K562 (cell line): Measurements from ENCODE around the gene ATP2A2. TPM values are rescaled to one million over a fixed set of nuclear protein-coding genes. Genes with fewer than 3 reads are reported as not detected.

ENCODE experiments used
- POLR2G ChIP-seq: fragments of 200-400 bp; formaldehyde crosslinking; IDR thresholded peaks from 2 replicates; pipeline ENCODE4 v1.6.1; 2017; ENCODE audit warnings: low read depth, mild to moderate bottlenecking, antibody characterized with exemption, low read length, moderate library complexity
- XRCC5 ChIP-seq: fragments of 200-400 bp; formaldehyde crosslinking; IDR thresholded peaks from 2 replicates; pipeline ENCODE4 v1.6.1; 2017; ENCODE audit warnings: low read depth, mild to moderate bottlenecking, low read length
- ZNF407 ChIP-seq: fragments of 450-650 bp; IDR thresholded peaks from 2 replicates; pipeline ENCODE4 v1.6.1; 2016; ENCODE audit warnings: low read depth
- polyA plus RNA-seq, 8 experiments: library from polyadenylated mRNA; depleted of rRNA in 4 of 8; stranded (reverse) in 5 of 8; unstranded in 3 of 8; fragments of >200 nt; fragmentation: Nextera tagmentation in 2 of 8; fragmentation: Illumina TruSeq in 1 of 8; extraction: Ambion mirVana in 2 of 8; extraction: Trizol in 1 of 8; gene quantifications; 2 replicates each; pipeline versions ENCODE4 v1.2.1 to v1.2.3, GENCODE V29; 2011 to 2014; ENCODE audit warnings: inconsistent platforms in 1 of 8, missing spikeins in 1 of 8
- total RNA-seq, 7 experiments: library from RNA; depleted of rRNA in 6 of 7; stranded (reverse); fragments of >200 nt in 6 of 7; fragmentation: Illumina TruSeq in 2 of 7; extraction: Trizol in 2 of 7; gene quantifications; 2 replicates each; pipeline versions ENCODE4 v1.2.1 to v1.2.3, GENCODE V29; 2011 to 2021; ENCODE audit warnings: low replicate concordance in 1 of 7

The ATP2A2 gene
- total and polyA plus RNA-seq, 9 of the 15 experiments (the other 6 are each of a cell fraction or from before 2014, with no cell fraction given) = 5.2 to 205 (median 51.6) TPM

GRCh38 chr12:110343114-110343513 lies 62.1 kb downstream of the ATP2A2 start (continued):
- TF ChIP-seq ZNF407 (no peak), POLR2G (no peak), XRCC5 (no peak)
